ENCODE measurements around the gene UBE2J1.

Gene UBE2J1

GRCh38 chr6:89364586-89364985, 12.1 kb upstream of the UBE2J1 start:
- DNase-seq (ENCODE audit: low read depth), result no peak

GRCh38 chr6:89361171-89361570, 8.6 kb upstream of the UBE2J1 start:
- no peak for DNase-seq (ENCODE audit: low read depth)

- DNase-seq (ENCODE audit: low read depth), result no peak
Observed at GRCh38 chr6:89360415-89360999, 8.0 kb upstream of the UBE2J1 start.

- no peak for DNase-seq (ENCODE audit: low read depth)
Observed at GRCh38 chr6:89359561-89359960, 7.0 kb upstream of the UBE2J1 start.

GRCh38 chr6:89357390-89357789, 4.9 kb upstream of the UBE2J1 start:
- no peak for DNase-seq (ENCODE audit: low read depth)

- DNase-seq (ENCODE audit: low read depth), result no peak
Observed at GRCh38 chr6:89356642-89357170, 4.2 kb upstream of the UBE2J1 start.

GRCh38 chr6:89355511-89356194, 3.1 kb upstream of the UBE2J1 start:
- DNase-seq (ENCODE audit: low read depth), result no peak

- DNase-seq (ENCODE audit: low read depth), result no peak
Observed at GRCh38 chr6:89353702-89354392, 1.3 kb upstream of the UBE2J1 start.

GRCh38 chr6:89353118-89353556, 615 bp upstream of the UBE2J1 start:
- DNase-seq (ENCODE audit: low read depth), result no peak

GRCh38 chr6:89351671-89352277, 748 bp downstream of the UBE2J1 start:
- DNase-seq (ENCODE audit: low read depth), result no peak

GRCh38 chr6:89350281-89350966, 2.1 kb downstream of the UBE2J1 start:
- no peak for DNase-seq (ENCODE audit: low read depth)

- no peak for DNase-seq (ENCODE audit: low read depth)
Observed at GRCh38 chr6:89348372-89348771, 4.2 kb downstream of the UBE2J1 start.

- no peak for DNase-seq (ENCODE audit: low read depth)
Observed at GRCh38 chr6:89347825-89348224, 4.7 kb downstream of the UBE2J1 start.

- no peak for DNase-seq (ENCODE audit: low read depth)
Observed at GRCh38 chr6:89346433-89346832, 6.1 kb downstream of the UBE2J1 start.

GRCh38 chr6:89339565-89339964, 13.0 kb downstream of the UBE2J1 start:
- no peak for DNase-seq (ENCODE audit: low read depth)

GRCh38 chr6:89335164-89335563, 17.4 kb downstream of the UBE2J1 start:
- no peak for DNase-seq (ENCODE audit: low read depth)

GRCh38 chr6:89330910-89331309, 21.6 kb downstream of the UBE2J1 start:
- DNase-seq (ENCODE audit: low read depth), result no peak

- no peak for DNase-seq (ENCODE audit: low read depth)
Observed at GRCh38 chr6:89328976-89329375, 23.5 kb downstream of the UBE2J1 start.

GRCh38 chr6:89324304-89324703, 28.2 kb downstream of the UBE2J1 start:
- DNase-seq (ENCODE audit: low read depth), result no peak

- no peak for DNase-seq (ENCODE audit: low read depth)
Observed at GRCh38 chr6:89323511-89323971, 29.0 kb downstream of the UBE2J1 start.

- DNase-seq (ENCODE audit: low read depth), result no peak
Observed at GRCh38 chr6:89321131-89321970, 31.2 kb downstream of the UBE2J1 start.
